OCI-LY3 (cell line): ENCODE data around the gene HIF3A.

Source experiments
- H2AFZ ChIP-seq: fragments of 200-600, 300-600 bp; shearing (Covaris generic); 2 replicates; pipeline ENCODE4 v1.6.0; 2014; ENCODE audit warnings: antibody characterized with exemption, low read depth, low read length
- H3K27ac ChIP-seq: fragments of 200-600, 300-600 bp; sonication (generic); 2 replicates; pipeline ENCODE4 v1.5.1; 2014; ENCODE audit warnings: mild to moderate bottlenecking, low read length, moderate library complexity, mixed read lengths
- H3K27me3 ChIP-seq: fragments of 200-600, 300-600 bp; sonication (generic); 2 replicates; pipeline ENCODE4 v1.6.1; 2014; ENCODE audit warnings: low read depth, low read length, mixed read lengths
- H3K36me3 ChIP-seq: fragments of 200-600, 300-600 bp; sonication (generic); replicated peaks from 2 replicates; pipeline ENCODE3; 2014; ENCODE audit warnings: low read depth, low read length, mixed read lengths
- H3K4me1 ChIP-seq: fragments of 300-600, 200-600 bp; sonication (generic); 2 replicates; pipeline ENCODE4 v1.6.1; 2014; ENCODE audit warnings: low read length, mixed read lengths
- H3K4me2 ChIP-seq: fragments of 200-600, 300-600 bp; sonication (generic); 2 replicates; pipeline ENCODE4 v1.6.1; 2014; ENCODE audit warnings: low read length, mixed read lengths
- H3K4me3 ChIP-seq: fragments of 300-600, 200-600 bp; sonication (generic); 2 replicates; pipeline ENCODE4 v1.5.1; 2014; ENCODE audit warnings: antibody characterized with exemption, mild to moderate bottlenecking, low read length, moderate library complexity
- H3K79me2 ChIP-seq: fragments of 300-600, 200-600 bp; shearing (Covaris generic); 2 replicates; pipeline ENCODE4 v1.6.1; 2014; ENCODE audit warnings: mild to moderate bottlenecking, low read length, mixed read lengths
- H3K9ac ChIP-seq: fragments of 300-600, 200-600 bp; shearing (Covaris generic); 2 replicates; pipeline ENCODE4 v1.6.0; 2014; ENCODE audit warnings: mild to moderate bottlenecking, low read length, moderate library complexity
- H3K9me3 ChIP-seq: fragments of 200-600, 300-600 bp; shearing (Covaris generic); 2 replicates; pipeline ENCODE4 v1.6.1; 2014; ENCODE audit warnings: low read length, mixed read lengths; ENCODE audit not compliant: insufficient read depth
- H4K20me1 ChIP-seq: fragments of 200-600, 300-600 bp; sonication (generic); 2 replicates; pipeline ENCODE4 v1.6.1; 2016; ENCODE audit warnings: low read length, mixed read lengths; ENCODE audit not compliant: insufficient read depth
- EZH2phosphoT487 ChIP-seq: fragments of 200-600 bp; shearing (Covaris generic); IDR thresholded peaks from 2 replicates; pipeline ENCODE4 v1.6.1; 2018; ENCODE audit warnings: antibody characterized with exemption, mixed run types, low read depth
- TF ChIP-seq, protein P1 (sequence below): fragments of 200-600, 300-600 bp; sonication (generic); IDR thresholded peaks from 2 replicates; pipeline ENCODE4 v1.5.1; 2014; ENCODE audit warnings: antibody characterized with exemption, low read length, low read depth

Gene HIF3A

DNA sequence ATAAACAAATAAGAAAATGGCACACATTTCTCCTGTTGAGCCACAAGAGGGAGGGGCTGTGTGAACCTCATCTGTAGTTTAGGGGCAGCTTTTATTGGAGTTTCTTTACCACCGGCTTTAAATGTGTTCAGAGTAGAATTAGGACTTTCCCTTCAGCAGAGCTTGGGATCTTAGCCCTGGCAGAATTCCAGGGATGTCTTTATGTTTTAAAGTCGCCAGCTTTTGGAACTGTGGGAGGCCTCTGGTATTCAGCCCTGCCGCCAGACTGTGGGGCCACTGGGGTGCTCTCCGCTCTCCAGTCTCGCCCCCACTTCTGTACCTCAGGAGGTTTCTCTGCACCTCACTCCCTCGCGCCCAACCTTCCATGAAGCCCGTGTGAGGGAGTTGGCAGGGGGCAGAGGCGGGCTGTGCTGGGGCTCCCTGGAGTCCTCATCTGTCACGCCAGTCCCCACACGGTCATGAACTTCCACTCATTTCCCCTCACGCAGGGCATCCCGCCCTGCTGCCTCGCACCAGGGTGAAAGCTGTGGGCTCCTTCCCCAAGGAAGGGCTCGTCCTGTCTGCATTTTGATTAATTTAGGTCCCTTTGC lies 85.0 kb downstream of the HIF3A start:
- no peak overlapping the region for H3K27ac ChIP-seq
- H3K9me3 ChIP-seq, result no peaks in the 10 kb centered on the region
- no peaks in the 10 kb centered on the region for H4K20me1 ChIP-seq
- no peaks in the 10 kb centered on the region for H3K27me3 ChIP-seq
- H3K4me2 ChIP-seq, result no peak overlapping the region
- TF ChIP-seq EZH2phosphoT487, result no peak
- TF ChIP-seq, protein P1, sequence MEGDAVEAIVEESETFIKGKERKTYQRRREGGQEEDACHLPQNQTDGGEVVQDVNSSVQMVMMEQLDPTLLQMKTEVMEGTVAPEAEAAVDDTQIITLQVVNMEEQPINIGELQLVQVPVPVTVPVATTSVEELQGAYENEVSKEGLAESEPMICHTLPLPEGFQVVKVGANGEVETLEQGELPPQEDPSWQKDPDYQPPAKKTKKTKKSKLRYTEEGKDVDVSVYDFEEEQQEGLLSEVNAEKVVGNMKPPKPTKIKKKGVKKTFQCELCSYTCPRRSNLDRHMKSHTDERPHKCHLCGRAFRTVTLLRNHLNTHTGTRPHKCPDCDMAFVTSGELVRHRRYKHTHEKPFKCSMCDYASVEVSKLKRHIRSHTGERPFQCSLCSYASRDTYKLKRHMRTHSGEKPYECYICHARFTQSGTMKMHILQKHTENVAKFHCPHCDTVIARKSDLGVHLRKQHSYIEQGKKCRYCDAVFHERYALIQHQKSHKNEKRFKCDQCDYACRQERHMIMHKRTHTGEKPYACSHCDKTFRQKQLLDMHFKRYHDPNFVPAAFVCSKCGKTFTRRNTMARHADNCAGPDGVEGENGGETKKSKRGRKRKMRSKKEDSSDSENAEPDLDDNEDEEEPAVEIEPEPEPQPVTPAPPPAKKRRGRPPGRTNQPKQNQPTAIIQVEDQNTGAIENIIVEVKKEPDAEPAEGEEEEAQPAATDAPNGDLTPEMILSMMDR, result no peak
- no peak overlapping the region for H3K9ac ChIP-seq
- no peaks in the 10 kb centered on the region for H3K4me1 ChIP-seq
- peaks cover 17% of the 10 kb centered on the region; the same call in 1 of the 2 replicates for H3K79me2 ChIP-seq
- peaks cover 68% of the 10 kb centered on the region for H3K36me3 ChIP-seq
- no peak overlapping the region for H3K4me3 ChIP-seq
- no peak overlapping the region for H2AFZ ChIP-seq

DNA sequence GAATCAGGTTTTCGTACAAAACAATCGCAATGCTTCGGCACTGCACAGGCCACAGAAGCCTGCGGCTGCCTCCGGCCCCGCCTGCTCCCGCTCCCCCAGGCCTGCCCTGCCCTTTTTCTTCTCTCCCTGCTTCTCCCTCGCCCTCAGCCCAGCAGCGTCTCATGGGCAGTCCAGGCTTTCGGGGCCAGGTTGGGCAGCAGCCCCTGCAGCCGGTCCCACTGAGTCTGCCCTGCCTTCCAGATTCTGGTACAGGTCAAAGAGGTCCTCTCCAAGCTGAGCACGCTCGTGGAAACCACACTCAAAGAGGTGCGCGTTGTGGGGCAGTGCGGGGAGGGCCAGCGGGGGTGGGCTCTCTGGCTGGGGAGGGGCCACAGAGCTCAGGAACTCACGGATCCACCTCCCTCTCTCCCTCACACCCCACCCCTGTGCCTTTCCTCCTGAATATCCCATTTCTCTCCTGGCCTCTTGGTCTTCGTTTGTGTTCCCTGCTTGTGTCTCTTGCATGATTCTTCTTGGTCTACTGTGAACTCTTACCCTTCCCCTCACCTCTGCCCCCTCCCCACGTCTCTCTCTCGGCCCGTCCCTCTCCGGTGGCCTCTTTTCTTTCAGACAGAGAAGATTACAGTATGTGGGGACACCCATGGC lies 86.5 kb downstream of the HIF3A start:
- Histone ChIP-seq H3K36me3 (peaks cover 68% of the 10 kb centered on the region), H3K27ac (no peak overlapping the region), H3K27me3 (no peaks in the 10 kb centered on the region), H3K9ac (no peak overlapping the region), H3K79me2 (peaks cover 14% of the 10 kb centered on the region; the same call in 1 of the 2 replicates), H3K9me3 (no peaks in the 10 kb centered on the region), H3K4me3 (no peak overlapping the region), H3K4me2 (no peak overlapping the region), H4K20me1 (no peaks in the 10 kb centered on the region), H3K4me1 (no peaks in the 10 kb centered on the region), H2AFZ (no peak overlapping the region)
- TF ChIP-seq EZH2phosphoT487, result no peak
- TF ChIP-seq, protein P1, result no peak

DNA sequence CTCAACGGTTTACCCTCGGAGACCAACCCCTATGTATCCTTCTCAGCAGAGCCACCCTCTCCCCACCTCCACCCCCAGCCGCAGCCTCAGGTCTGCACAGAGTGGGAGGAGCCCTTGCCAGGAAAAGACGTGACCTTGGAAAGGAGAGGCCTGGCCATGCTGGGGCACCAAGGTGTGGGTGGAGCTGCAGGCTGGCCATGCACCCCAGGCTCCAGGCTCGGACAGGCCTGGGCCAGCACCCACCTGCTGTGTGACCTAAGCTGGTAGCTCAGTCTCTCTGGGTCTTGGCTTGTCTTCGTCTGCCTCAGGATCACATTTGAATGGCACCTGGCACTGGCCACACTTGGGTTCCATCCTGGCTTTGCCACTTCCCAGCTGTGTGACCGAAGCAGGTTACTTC lies 87.0 kb downstream of the HIF3A start:
- Histone ChIP-seq H4K20me1 (no peaks in the 10 kb centered on the region), H3K79me2 (peaks cover 14% of the 10 kb centered on the region; the same call in 1 of the 2 replicates), H3K36me3 (peaks cover 68% of the 10 kb centered on the region), H3K9me3 (no peaks in the 10 kb centered on the region), H3K27me3 (no peaks in the 10 kb centered on the region), H3K4me3 (no peak overlapping the region), H3K4me1 (no peaks in the 10 kb centered on the region), H3K4me2 (no peak overlapping the region), H3K27ac (no peak overlapping the region), H3K9ac (no peak overlapping the region), H2AFZ (no peak overlapping the region)
- TF ChIP-seq, protein P1, result no peak

DNA sequence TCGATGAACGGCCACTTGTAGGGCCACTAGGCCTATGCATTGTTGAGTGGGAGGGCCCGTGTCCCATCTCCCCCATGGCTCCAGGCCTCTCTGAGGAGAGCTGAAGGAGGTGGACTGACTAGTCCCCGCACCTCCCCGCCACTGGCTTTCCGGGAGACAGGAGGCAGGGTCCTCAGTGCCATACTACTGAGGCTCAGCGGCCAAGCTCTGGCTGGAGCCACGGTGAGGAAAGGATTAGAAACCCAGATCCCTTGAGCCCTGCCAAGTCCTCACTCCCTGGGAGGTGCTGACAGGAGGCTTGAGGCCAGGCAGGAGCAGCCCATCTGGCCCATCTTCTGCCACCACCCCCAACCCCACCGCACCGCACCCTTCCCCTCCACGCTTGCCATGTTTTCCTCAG lies 87.6 kb downstream of the HIF3A start:
- H3K27ac ChIP-seq, result no peak overlapping the region
- H4K20me1 ChIP-seq, result no peaks in the 10 kb centered on the region
- no peak overlapping the region for H3K9ac ChIP-seq
- no peak overlapping the region for H3K4me2 ChIP-seq
- H2AFZ ChIP-seq, result no peak overlapping the region
- no peaks in the 10 kb centered on the region for H3K27me3 ChIP-seq
- no peak for TF ChIP-seq EZH2phosphoT487
- TF ChIP-seq, protein P1, result no peak
- H3K9me3 ChIP-seq, result no peaks in the 10 kb centered on the region
- peaks cover 13% of the 10 kb centered on the region; the same call in 1 of the 2 replicates for H3K79me2 ChIP-seq
- H3K4me1 ChIP-seq, result no peaks in the 10 kb centered on the region
- no peak overlapping the region for H3K4me3 ChIP-seq
- H3K36me3 ChIP-seq, result peaks cover 72% of the 10 kb centered on the region
